Embryonic facial prominence (tissue), 1 donor: ENCODE results near the gene ANTXRL.
"Not testable (repeated sequence)": the region's sequence is repeated elsewhere in the genome, so short reads cannot be mapped to it uniquely, and the experiment has no call there.

Experiments
- DNase-seq: peaks from one replicate; pipeline ENCODE4 v3.0.0-alpha.2; 2016; ENCODE audit errors: extremely low spot score

ANTXRL gene

GRCh38 chr10:46330894-46331293 lies 44.1 kb downstream of the ANTXRL start:
- no peak for DNase-seq

DNA sequence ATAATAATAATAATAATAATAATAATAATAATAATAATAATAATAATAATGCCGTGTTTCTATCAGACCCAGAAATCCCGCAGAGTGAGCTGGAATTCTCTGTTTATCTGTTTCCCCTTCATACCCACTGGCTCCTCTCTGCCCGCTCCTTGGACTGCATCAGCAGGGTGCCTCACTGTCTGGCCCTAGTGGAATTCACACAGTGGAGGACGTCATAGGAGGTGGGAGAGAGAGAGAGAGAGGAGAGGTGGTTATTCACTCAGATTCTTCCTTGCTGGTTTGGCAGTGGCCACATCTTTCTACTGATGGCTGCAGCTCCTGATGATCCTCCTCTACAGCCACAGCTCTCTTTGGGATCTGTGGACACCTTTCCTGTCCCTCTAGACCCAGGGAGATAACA lies 78.7 kb downstream of the ANTXRL start:
- DNase-seq: not testable (repeated sequence)

- DNase-seq: not testable (repeated sequence)
These were observed 80.4 kb downstream of the ANTXRL start for GRCh38 chr10:46367209-46367608.

- not testable (repeated sequence) for DNase-seq
These were observed 81.0 kb downstream of the ANTXRL start for GRCh38 chr10:46367666-46368240.

- DNase-seq: not testable (repeated sequence)
These were observed 82.2 kb downstream of the ANTXRL start for GRCh38 chr10:46368956-46369355.

GRCh38 chr10:46374410-46374809 lies 87.6 kb downstream of the ANTXRL start:
- DNase-seq: not testable (repeated sequence)

- DNase-seq: not testable (repeated sequence)
These were observed 88.6 kb downstream of the ANTXRL start, which contains the start of gene ANXA8L1 for GRCh38 chr10:46375406-46375805. ANXA8L1 (plus strand) TSS chr10:46375776; CDS start chr10:46375852, 76 bp downstream.

DNA sequence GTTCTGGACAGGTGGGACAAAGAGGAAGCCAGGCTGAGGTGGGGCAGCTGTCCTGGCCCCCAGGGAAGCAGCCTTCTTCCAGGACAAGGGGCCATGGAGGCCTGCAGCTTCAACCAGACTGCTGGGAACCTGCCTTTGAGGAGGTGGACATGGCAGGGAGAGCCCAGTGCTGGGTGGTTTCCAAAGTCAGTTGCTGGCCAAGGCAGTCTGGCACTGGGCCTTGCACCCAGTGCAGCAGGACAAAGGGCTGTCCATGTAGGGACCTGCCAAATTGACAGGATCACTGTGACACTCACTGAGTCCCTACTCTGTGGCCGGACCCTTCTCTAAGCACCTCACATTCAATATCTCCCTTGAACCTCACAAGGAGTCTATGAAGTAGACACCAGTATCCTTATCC lies 90.2 kb downstream of the ANTXRL start:
- DNase-seq: not testable (repeated sequence)

DNA sequence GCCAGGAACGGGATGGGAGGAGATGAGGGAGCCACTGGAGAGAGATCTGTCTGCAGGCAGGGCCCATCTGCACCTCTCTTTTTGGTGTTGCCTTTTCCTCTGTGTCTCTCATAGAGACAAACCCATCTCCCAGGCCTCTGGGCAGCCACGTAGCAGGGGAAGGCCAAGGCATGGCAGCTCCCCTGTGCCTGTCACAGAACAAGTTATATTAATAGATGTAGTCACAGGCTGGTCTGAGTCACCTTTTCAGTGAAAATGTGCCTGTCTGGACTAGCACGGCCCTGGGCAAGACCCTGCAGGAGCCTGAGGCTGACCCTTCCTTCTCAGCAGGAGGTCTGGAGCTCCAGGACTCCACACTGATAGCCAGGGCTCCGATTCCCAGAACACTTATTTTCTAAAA lies 90.9 kb downstream of the ANTXRL start:
- not testable (repeated sequence) for DNase-seq

GRCh38 chr10:46378108-46378507 lies 91.3 kb downstream of the ANTXRL start:
- DNase-seq: not testable (repeated sequence)

DNA sequence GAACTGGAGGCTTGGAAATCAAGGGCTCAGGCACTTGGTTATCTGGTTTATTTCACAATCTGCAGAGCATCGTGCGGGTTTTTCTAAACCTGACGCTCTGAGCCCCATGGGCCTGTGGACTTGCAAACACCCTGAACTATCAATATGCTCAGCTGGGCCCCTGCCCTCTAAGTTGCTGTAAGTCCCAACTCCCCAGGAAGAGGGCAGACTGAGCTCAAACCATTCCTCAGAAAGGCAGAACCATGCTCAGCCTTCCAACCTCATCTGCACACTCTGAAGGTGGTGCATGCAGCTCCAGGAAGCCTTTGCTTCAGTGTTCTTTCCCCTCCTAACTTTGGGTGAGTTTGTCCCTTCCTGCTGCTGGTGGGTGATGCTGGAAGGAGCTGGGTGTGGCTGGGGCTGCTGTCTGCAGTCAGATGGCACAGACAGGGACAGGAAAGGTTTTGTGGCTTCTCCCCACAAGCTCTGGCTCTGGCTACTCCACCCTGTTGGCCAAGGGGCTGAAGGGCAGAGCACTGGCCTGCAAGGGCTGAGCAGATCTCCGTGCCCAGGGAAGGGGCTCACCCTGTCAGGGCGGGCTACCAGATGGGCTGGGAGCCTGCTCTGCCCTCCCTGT lies 92.5 kb downstream of the ANTXRL start:
- not testable (repeated sequence) for DNase-seq
